ENCODE results near the gene NPHP4.

Gene NPHP4

GRCh38 chr1:5969168-5969567 lies 23.1 kb downstream of the NPHP4 start:
- DNase-seq (ENCODE audit: extremely low spot score): no peak
- TF ChIP-seq CTCF (IDR thresholded peaks at IDR 0.05; ENCODE audit: control extremely low read depth, extremely low read depth, low read depth, missing control alignments): no peak
- ChIA-PET POLR2A (no interaction called here), CTCF (no interaction called here)

DNA sequence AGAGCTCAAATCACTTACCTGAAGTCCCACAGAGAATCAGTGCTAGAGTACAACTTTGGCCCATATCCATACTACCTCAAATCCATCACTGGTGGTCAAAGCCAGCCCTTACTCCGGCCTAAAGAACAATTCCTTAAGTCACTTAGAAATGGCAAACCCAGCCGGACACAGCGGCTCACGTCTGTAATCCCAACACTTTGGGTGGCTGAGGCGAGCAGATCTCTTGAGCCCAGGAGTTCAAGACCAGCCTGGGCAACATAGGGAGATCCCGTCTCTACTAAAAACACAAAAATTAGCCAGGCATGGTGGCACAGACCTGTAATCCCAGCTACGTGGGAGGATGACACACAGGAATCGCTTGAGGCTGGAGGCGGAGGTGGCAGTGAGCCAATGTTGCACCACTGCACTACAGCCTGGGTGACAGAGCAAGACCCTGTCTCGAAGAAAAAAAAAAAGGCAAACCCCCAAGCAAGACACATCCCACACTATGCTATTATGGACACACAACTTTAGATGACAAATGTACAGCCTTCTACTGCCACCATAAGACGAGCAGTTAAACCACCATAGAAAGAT lies 24.0 kb downstream of the NPHP4 start:
- TF ChIP-seq CTCF (IDR thresholded peaks at IDR 0.05; ENCODE audit: control extremely low read depth, extremely low read depth, low read depth, missing control alignments): no peak
- ChIA-PET CTCF (no interaction called here), POLR2A (no interaction called here)
- no peak for DNase-seq (ENCODE audit: extremely low spot score)

DNA sequence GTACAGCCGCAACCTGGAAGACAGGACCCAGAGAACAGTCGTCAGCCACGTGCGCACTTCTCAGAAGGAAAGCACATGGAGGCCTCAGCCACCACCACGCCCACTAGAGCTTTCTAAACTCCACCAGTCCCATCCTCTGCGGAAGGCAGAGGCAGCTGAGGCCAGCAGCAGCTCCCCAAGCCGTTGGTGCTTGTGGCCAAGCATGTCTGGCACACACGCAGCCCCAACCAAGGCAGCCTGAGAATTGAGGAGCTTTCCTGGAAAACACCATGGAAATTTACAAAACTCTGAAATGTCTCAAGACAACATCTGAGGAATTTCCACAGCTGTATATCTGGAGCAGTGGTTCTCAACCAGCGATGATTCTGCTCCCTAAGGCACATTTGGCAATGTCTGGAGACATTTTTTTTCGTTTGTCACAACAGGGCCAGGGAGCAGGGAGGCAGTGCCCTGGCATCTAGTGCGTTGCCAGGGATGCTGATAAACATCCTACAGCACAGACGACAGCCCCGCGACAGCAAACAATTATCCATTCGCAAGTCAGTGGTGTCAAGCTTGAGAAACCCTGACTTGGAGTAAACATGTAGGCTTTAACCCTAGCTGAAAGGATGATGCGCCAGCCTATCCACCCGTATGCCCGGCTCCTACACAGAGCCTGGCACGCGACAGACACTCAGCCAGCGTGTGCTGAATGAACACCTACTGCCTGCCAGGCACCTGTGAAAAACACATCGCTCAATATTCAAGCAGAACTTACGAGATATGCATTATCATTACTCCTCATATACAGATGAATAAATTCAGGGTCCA lies 24.7 kb downstream of the NPHP4 start:
- ChIA-PET POLR2A (no interaction called here), CTCF (interaction anchor here (1.2 kb wide), 1 partner anchor 15 kb away, joined by 4 read pairs; no protein-coding TSS in a partner anchor)
- no peak for TF ChIP-seq CTCF (IDR thresholded peaks at IDR 0.05; ENCODE audit: control extremely low read depth, extremely low read depth, low read depth, missing control alignments)
- no peak for DNase-seq (ENCODE audit: extremely low spot score)

- no peak for TF ChIP-seq CTCF (IDR thresholded peaks at IDR 0.05; ENCODE audit: control extremely low read depth, extremely low read depth, low read depth, missing control alignments)
- POLR2A ChIA-PET: no interaction called here
- CTCF ChIA-PET: interaction anchor here (1.2 kb wide), 1 partner anchor 16 kb away, joined by 4 read pairs; no protein-coding TSS in a partner anchor
Observed at GRCh38 chr1:5966543-5967205, 25.6 kb downstream of the NPHP4 start.

DNA sequence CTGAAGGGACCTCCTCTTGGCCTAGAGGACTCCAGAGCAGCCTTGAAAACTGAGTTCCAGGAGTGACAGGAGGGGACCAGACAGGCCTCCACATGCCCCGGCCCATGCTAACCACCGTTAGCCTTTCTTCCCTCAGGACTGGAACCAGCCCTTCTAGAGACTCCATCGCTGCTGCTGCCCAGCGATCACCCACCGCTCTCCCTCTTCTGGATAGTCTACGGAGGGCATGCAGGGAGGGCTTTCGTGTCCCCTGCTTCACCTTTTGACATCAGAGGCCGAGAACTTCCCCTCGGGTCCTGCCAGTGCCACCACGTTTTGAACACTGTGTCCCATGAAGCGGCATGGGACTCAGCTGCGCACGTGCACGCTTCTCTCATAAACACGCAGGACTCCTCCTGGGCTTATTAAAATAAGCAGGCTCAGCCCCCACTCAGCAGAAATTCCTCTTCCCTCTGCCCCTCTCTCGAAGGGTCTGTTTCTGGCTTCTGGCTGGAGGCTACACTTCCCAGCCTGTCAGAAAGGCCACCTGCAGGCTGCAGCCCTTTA lies 26.6 kb downstream of the NPHP4 start:
- ChIA-PET CTCF (no interaction called here), POLR2A (no interaction called here)
- TF ChIP-seq CTCF (IDR thresholded peaks at IDR 0.05; ENCODE audit: control extremely low read depth, extremely low read depth, low read depth, missing control alignments): no peak
- no peak for DNase-seq (ENCODE audit: extremely low spot score)

More at GRCh38 chr1:5966543-5967205, 25.6 kb downstream of the NPHP4 start:
- no peak for DNase-seq (ENCODE audit: extremely low spot score)

GRCh38 chr1:5962265-5963105 lies 29.7 kb downstream of the NPHP4 start:
- POLR2A ChIA-PET: no interaction called here
- no peak for DNase-seq (ENCODE audit: extremely low spot score)
- no peak for TF ChIP-seq CTCF (IDR thresholded peaks at IDR 0.05; ENCODE audit: control extremely low read depth, extremely low read depth, low read depth, missing control alignments)
- CTCF ChIA-PET: interaction anchor here (1.2 kb wide), 1 partner anchor 11 kb away, joined by 3 read pairs; no protein-coding TSS in a partner anchor

Data from GM10248 (cell line).